Natural killer cell treated with Interleukin-12 subunit alpha and Interleukin-12 subunit beta and Interleukin-15 and Interleukin-18, amount 100 ng/mL, for 72 hours (primary cell): ENCODE data around the gene VPS13D. TPM values are rescaled to one million over a fixed set of nuclear protein-coding genes. Genes with fewer than 3 reads are reported as not detected.
A peak's percentile ranks its signal among the peaks of the same experiment; 100 is the strongest.

Experiments
- ATAC-seq, 2 donors: fragments of 150-1000 bp; cut with Tn5 transposase in 1 of 2; sonication (Bioruptor Pico), chemical (Tn5 transposase) in 1 of 2; 2 replicates each; pipeline ENCODE4 v1.10.0; 2021
- DNase-seq: peaks from one replicate; pipeline ENCODE4 v3.0.0; 2022; ENCODE audit warnings: low spot score
- H3K27ac Mint-ChIP-seq, 2 donors: 1 replicate in 1 of 2; 2 replicates in 1 of 2; pipeline ENCODE4 v1.8.0; 2022; ENCODE audit warnings: mixed read lengths in 2 of 2, mild to moderate bottlenecking in 1 of 2, moderate library complexity in 1 of 2
- H3K27me3 Mint-ChIP-seq, 2 donors: 1 replicate in 1 of 2; 2 replicates in 1 of 2; pipeline ENCODE4 v1.8.0; 2022; ENCODE audit warnings: mixed read lengths in 2 of 2
- H3K36me3 Mint-ChIP-seq: one replicate; pipeline ENCODE4 v1.8.0; 2022; ENCODE audit warnings: mixed read lengths
- H3K4me1 Mint-ChIP-seq, 2 donors: 1 replicate in 1 of 2; 2 replicates in 1 of 2; pipeline ENCODE4 v1.8.0; 2022; ENCODE audit warnings: low read depth in 2 of 2, mixed read lengths in 2 of 2, mild to moderate bottlenecking in 1 of 2
- H3K4me3 Mint-ChIP-seq: one replicate; pipeline ENCODE4 v1.8.0; 2022; ENCODE audit warnings: mixed read lengths
- H3K9me3 Mint-ChIP-seq: 2 replicates; pipeline ENCODE4 v1.8.0; 2022; ENCODE audit warnings: mixed read lengths
- total RNA-seq, 2 donors: library from RNA; stranded (reverse); gene quantifications; one replicate each; pipeline ENCODE4 v1.2.3, GENCODE V29; 2022

Gene VPS13D
- total RNA-seq, 2 donors from 2014 or later = 41.8 to 71.7 TPM

GRCh38 chr1:12540580-12541273, 310.9 kb downstream of the VPS13D start:
- Mint-ChIP-seq H3K4me1 (peaks cover 7 to 10% of the 10 kb centered on the region in 2 donors), H3K36me3 (peaks cover 17% of the 10 kb centered on the region), H3K4me3 (no peak overlapping the region), H3K27ac (no peak overlapping the region), H3K27me3 (no peaks in the 10 kb centered on the region), H3K9me3 (peaks cover 4% of the 10 kb centered on the region)
- DNase-seq (no peak), ATAC-seq (no peak)

GRCh38 chr1:12541274-12542137, 311.7 kb downstream of the VPS13D start:
- DNase-seq (no peak), ATAC-seq (no peak)
- Mint-ChIP-seq H3K4me3 (no peak overlapping the region), H3K4me1 (peaks cover 5 to 9% of the 10 kb centered on the region in 2 donors), H3K27me3 (no peaks in the 10 kb centered on the region), H3K9me3 (peaks cover 4% of the 10 kb centered on the region), H3K27ac (peak overlapping the region in 1 of 2 donors; percentile 58), H3K36me3 (peaks cover 10% of the 10 kb centered on the region)

GRCh38 chr1:12542138-12542465, 312.3 kb downstream of the VPS13D start:
- peak overlapping the region in 1 of 2 donors; percentile 58 for H3K27ac Mint-ChIP-seq
- H3K4me1 Mint-ChIP-seq = peaks cover 4 to 9% of the 10 kb centered on the region in 2 donors
- no peak for DNase-seq
- peaks cover 3% of the 10 kb centered on the region for H3K9me3 Mint-ChIP-seq
- H3K27me3 Mint-ChIP-seq = no peaks in the 10 kb centered on the region
- H3K4me3 Mint-ChIP-seq = no peak overlapping the region
- no peak for ATAC-seq
- peaks cover 7% of the 10 kb centered on the region for H3K36me3 Mint-ChIP-seq

- peak overlapping the region in 1 of 2 donors; percentile 58 for H3K27ac Mint-ChIP-seq
Measured at GRCh38 chr1:12542616-12543592, 313.1 kb downstream of the VPS13D start.

GRCh38 chr1:12543740-12544154, 313.9 kb downstream of the VPS13D start:
- no peaks in the 10 kb centered on the region for H3K9me3 Mint-ChIP-seq
- H3K4me1 Mint-ChIP-seq = peaks cover 4 to 7% of the 10 kb centered on the region in 2 donors
- no peak overlapping the region for H3K27ac Mint-ChIP-seq
- ATAC-seq = no peak
- no peak overlapping the region for H3K4me3 Mint-ChIP-seq
- DNase-seq = no peak
- no peaks in the 10 kb centered on the region for H3K27me3 Mint-ChIP-seq
- no peaks in the 10 kb centered on the region for H3K36me3 Mint-ChIP-seq

More at GRCh38 chr1:12542616-12543592, 313.1 kb downstream of the VPS13D start:
- ATAC-seq (no peak), DNase-seq (no peak)
- H3K27me3 Mint-ChIP-seq = no peaks in the 10 kb centered on the region
- H3K4me1 Mint-ChIP-seq = peaks cover 4 to 7% of the 10 kb centered on the region in 2 donors
- H3K36me3 Mint-ChIP-seq = no peaks in the 10 kb centered on the region
- no peak overlapping the region for H3K4me3 Mint-ChIP-seq
- no peaks in the 10 kb centered on the region for H3K9me3 Mint-ChIP-seq

- Mint-ChIP-seq H3K4me1 (peaks cover 4 to 7% of the 10 kb centered on the region in 2 donors), H3K27ac (no peak overlapping the region), H3K27me3 (no peaks in the 10 kb centered on the region), H3K36me3 (no peaks in the 10 kb centered on the region), H3K9me3 (no peaks in the 10 kb centered on the region), H3K4me3 (no peak overlapping the region)
- no peak for ATAC-seq
- no peak for DNase-seq
Measured at GRCh38 chr1:12544357-12544756, 314.5 kb downstream of the VPS13D start.

GRCh38 chr1:12544992-12545391, 315.2 kb downstream of the VPS13D start:
- H3K4me1 Mint-ChIP-seq = peaks cover 4 to 7% of the 10 kb centered on the region in 2 donors
- H3K9me3 Mint-ChIP-seq = no peaks in the 10 kb centered on the region
- no peaks in the 10 kb centered on the region for H3K36me3 Mint-ChIP-seq
- no peaks in the 10 kb centered on the region for H3K27me3 Mint-ChIP-seq
- ATAC-seq (no peak), DNase-seq (no peak)
- H3K27ac Mint-ChIP-seq = no peak overlapping the region
- H3K4me3 Mint-ChIP-seq = no peak overlapping the region

GRCh38 chr1:12546771-12547585, 317.1 kb downstream of the VPS13D start:
- Mint-ChIP-seq H3K4me1 (peaks cover 4 to 11% of the 10 kb centered on the region in 2 donors), H3K27ac (peak overlapping the region in 1 of 2 donors; percentile 38), H3K4me3 (no peak overlapping the region), H3K36me3 (no peaks in the 10 kb centered on the region), H3K27me3 (no peaks in the 10 kb centered on the region), H3K9me3 (no peaks in the 10 kb centered on the region)
- ATAC-seq (no peak), DNase-seq (no peak)

- Mint-ChIP-seq H3K27ac (peak overlapping the region in 1 of 2 donors; percentile 38), H3K4me1 (peaks cover 4 to 8% of the 10 kb centered on the region in 2 donors), H3K27me3 (no peaks in the 10 kb centered on the region), H3K9me3 (no peaks in the 10 kb centered on the region), H3K4me3 (no peak overlapping the region), H3K36me3 (no peaks in the 10 kb centered on the region)
- no peak for ATAC-seq
- DNase-seq = no peak
Measured at GRCh38 chr1:12547586-12548225, 317.9 kb downstream of the VPS13D start.

GRCh38 chr1:12548279-12548972, 318.6 kb downstream of the VPS13D start:
- Mint-ChIP-seq H3K27me3 (no peaks in the 10 kb centered on the region), H3K9me3 (no peaks in the 10 kb centered on the region), H3K4me3 (no peak overlapping the region), H3K27ac (peak overlapping the region in 1 of 2 donors; percentile 38), H3K4me1 (peaks cover 4 to 12% of the 10 kb centered on the region in 2 donors), H3K36me3 (no peaks in the 10 kb centered on the region)
- no peak for ATAC-seq
- no peak for DNase-seq

GRCh38 chr1:12548973-12549459, 319.2 kb downstream of the VPS13D start:
- H3K4me1 Mint-ChIP-seq = peaks cover 4 to 14% of the 10 kb centered on the region in 2 donors
- no peak overlapping the region for H3K27ac Mint-ChIP-seq
- no peak overlapping the region for H3K4me3 Mint-ChIP-seq
- no peaks in the 10 kb centered on the region for H3K9me3 Mint-ChIP-seq
- no peaks in the 10 kb centered on the region for H3K27me3 Mint-ChIP-seq
- H3K36me3 Mint-ChIP-seq = no peaks in the 10 kb centered on the region
- ATAC-seq = no peak
- DNase-seq = no peak
